ENCODE data around the gene GMIP.

GRCh38 chr19:19627621-19628500 is 15.6 kb downstream of the GMIP start, which contains the start of gene LPAR2:
- no peak for TF ChIP-seq CTCF (IDR thresholded peaks at IDR 0.05)
- TF ChIP-seq POLR2AphosphoS5 (IDR thresholded peaks at IDR 0.05) = peak in 2 of 3 donors; percentile 43 to 49
